IMR-90 (cell line): ENCODE results near the gene GMCL2.

Experiments used
- CEBPB ChIP-seq: IDR thresholded peaks from 2 replicates; pipeline ENCODE4 v1.6.1; 2012; ENCODE audit warnings: low read depth, low read length, improper control_type of control experiment
- CHD1 ChIP-seq: IDR thresholded peaks from 2 replicates; pipeline ENCODE4 v1.6.1; 2012; ENCODE audit warnings: low read depth, low read length, improper control_type of control experiment
- CTCF ChIP-seq: conservative IDR thresholded peaks from 2 replicates; pipeline ENCODE4 v1.5.1; 2012; ENCODE audit warnings: mild to moderate bottlenecking, low read depth, low read length, improper control_type of control experiment
- ELK1 ChIP-seq: fragments of 150-350 bp; IDR thresholded peaks from 2 replicates; pipeline ENCODE4 v1.6.1; 2016; ENCODE audit warnings: low read depth, mild to moderate bottlenecking, low read length, moderate library complexity, borderline replicate concordance
- FOS ChIP-seq: fragments of 150-350 bp; IDR thresholded peaks from 2 replicates; pipeline ENCODE4 v1.6.1; 2016; ENCODE audit warnings: low read depth, low read length
- MAFK ChIP-seq: IDR thresholded peaks from 2 replicates; pipeline ENCODE4 v1.6.1; 2012; ENCODE audit warnings: low read depth, low read length, improper control_type of control experiment
- MAZ ChIP-seq: IDR thresholded peaks from 2 replicates; pipeline ENCODE4 v1.6.1; 2012; ENCODE audit warnings: low read depth, mild to moderate bottlenecking, low read length, improper control_type of control experiment, moderate library complexity, borderline replicate concordance
- MXI1 ChIP-seq: IDR thresholded peaks from 2 replicates; pipeline ENCODE4 v1.6.1; 2012; ENCODE audit warnings: low read depth, mild to moderate bottlenecking, low read length, moderate library complexity, borderline replicate concordance
- POLR2A ChIP-seq: IDR thresholded peaks from 2 replicates; pipeline ENCODE4 v1.6.1; 2012; ENCODE audit warnings: mild to moderate bottlenecking, low read depth, low read length
- RCOR1 ChIP-seq: IDR thresholded peaks from 2 replicates; pipeline ENCODE4 v1.6.1; 2012; ENCODE audit warnings: mild to moderate bottlenecking, low read length, improper control_type of control experiment; ENCODE audit not compliant: insufficient replicate concordance
- RFX5 ChIP-seq: IDR thresholded peaks from 2 replicates; pipeline ENCODE4 v1.8.0; 2012; ENCODE audit warnings: low read depth, mild to moderate bottlenecking, low read length, moderate library complexity
- SMC3 ChIP-seq: fragments of 150-350 bp; IDR thresholded peaks from 2 replicates; pipeline ENCODE4 v1.6.1; 2016; ENCODE audit warnings: low read depth, mild to moderate bottlenecking, antibody characterized with exemption, low read length, moderate library complexity
- USF2 ChIP-seq: fragments of 150-350 bp; IDR thresholded peaks from 2 replicates; pipeline ENCODE4 v1.6.1; 2017; ENCODE audit warnings: mild to moderate bottlenecking, antibody characterized with exemption, low read length, low read depth

GRCh38 chr5:178223196-178223773, 36.1 kb upstream of the GMCL2 start:
- no peak for TF ChIP-seq USF2
- no peak for TF ChIP-seq POLR2A
- no peak for TF ChIP-seq CTCF
- no peak for TF ChIP-seq MAFK
- no peak for TF ChIP-seq FOS
- no peak for TF ChIP-seq ELK1
- no peak for TF ChIP-seq SMC3
- no peak for TF ChIP-seq CHD1
- TF ChIP-seq MXI1: no peak
- TF ChIP-seq RCOR1: no peak
- no peak for TF ChIP-seq CEBPB
- TF ChIP-seq RFX5: no peak
- TF ChIP-seq MAZ: no peak
